Measurements from ENCODE around the gene SP100.
"Not testable (repeated sequence)": the region's sequence is repeated elsewhere in the genome, so short reads cannot be mapped to it uniquely, and the experiment has no call there.

Gene SP100

GRCh38 chr2:230394301-230394700 is 21.7 kb upstream of the SP100 start:
- Histone ChIP-seq H3K27ac (ENCODE audit: low read depth, low read length) (no peak overlapping the region), H3K4me1 (ENCODE audit: control insufficient read depth in 1 of 2, insufficient read depth in 2 of 2, low read length in 2 of 2) (no peaks in the 10 kb centered on the region), H3K4ac (ENCODE audit: low read depth, low read length) (no peak overlapping the region), H3K27me3 (ENCODE audit: insufficient read depth, low read length) (no peaks in the 10 kb centered on the region), H3K9me3 (ENCODE audit: insufficient read depth, low read depth, low read length) (no peaks in the 10 kb centered on the region), H2BK120ac (ENCODE audit: insufficient read depth, low read length, poor library complexity) (no peak overlapping the region), H3K4me2 (ENCODE audit: low read length) (no peak overlapping the region), H3K18ac (ENCODE audit: low read length) (no peak overlapping the region), H3K23ac (ENCODE audit: low read length) (no peak overlapping the region), H2AFZ (ENCODE audit: insufficient read depth, low read length, poor library complexity) (no peak overlapping the region), H2BK12ac (ENCODE audit: low read length) (no peak overlapping the region), H4K12ac (ENCODE audit: low read depth, low read length) (no peak overlapping the region), H3K79me2 (ENCODE audit: control insufficient read depth, insufficient read depth, low read length, poor library complexity) (no peaks in the 10 kb centered on the region), H4K91ac (ENCODE audit: low read depth, low read length) (no peak overlapping the region), H2BK5ac (ENCODE audit: low read depth, low read length, poor library complexity) (no peak overlapping the region), H3K36me3 (ENCODE audit: control insufficient read depth in 1 of 2, insufficient read depth in 2 of 2, low read length in 2 of 2) (no peaks in the 10 kb centered on the region), H3K4me3 (ENCODE audit: low read depth, low read length) (no peak overlapping the region), H3K9ac (ENCODE audit: low read length) (no peak overlapping the region), H4K8ac (ENCODE audit: low read depth, low read length) (no peak overlapping the region), H2AK5ac (ENCODE audit: low read length) (no peak overlapping the region), H3K79me1 (ENCODE audit: low read length) (no peaks in the 10 kb centered on the region), H3K14ac (ENCODE audit: low read length) (no peak overlapping the region)
- no CpG with 5 or more reads among the region's 2 CpGs for WGBS (ENCODE audit: extremely low coverage, insufficient coverage, insufficient read length)
- DNase-seq, result peak; percentile 51 to 77

GRCh38 chr2:230398698-230399097 is 17.3 kb upstream of the SP100 start:
- not testable (repeated sequence) for H3K14ac ChIP-seq (ENCODE audit: low read length)

GRCh38 chr2:230400041-230400440 is 16.0 kb upstream of the SP100 start:
- no CpG with 5 or more reads among the region's 7 CpGs for WGBS (ENCODE audit: extremely low coverage, insufficient coverage, insufficient read length)
- H3K9me3 ChIP-seq (ENCODE audit: insufficient read depth, low read depth, low read length), result no peaks in the 10 kb centered on the region
- H3K27ac ChIP-seq (ENCODE audit: low read depth, low read length), result no peak overlapping the region
- no peak overlapping the region for H3K18ac ChIP-seq (ENCODE audit: low read length)
- DNase-seq, result no peak
- H2AK5ac ChIP-seq (ENCODE audit: low read length), result no peak overlapping the region
- H2BK12ac ChIP-seq (ENCODE audit: low read length), result no peak overlapping the region
- no peak overlapping the region for H2AFZ ChIP-seq (ENCODE audit: insufficient read depth, low read length, poor library complexity)
- H3K4ac ChIP-seq (ENCODE audit: low read depth, low read length), result no peak overlapping the region
- no peak overlapping the region for H3K14ac ChIP-seq (ENCODE audit: low read length)
- H3K4me2 ChIP-seq (ENCODE audit: low read length), result no peak overlapping the region
- H4K91ac ChIP-seq (ENCODE audit: low read depth, low read length), result no peak overlapping the region
- no peak overlapping the region for H4K12ac ChIP-seq (ENCODE audit: low read depth, low read length)
- H3K36me3 ChIP-seq (ENCODE audit: control insufficient read depth in 1 of 2, insufficient read depth in 2 of 2, low read length in 2 of 2), result no peaks in the 10 kb centered on the region
- H3K4me1 ChIP-seq (ENCODE audit: control insufficient read depth in 1 of 2, insufficient read depth in 2 of 2, low read length in 2 of 2), result no peaks in the 10 kb centered on the region
- H3K79me2 ChIP-seq (ENCODE audit: control insufficient read depth, insufficient read depth, low read length, poor library complexity), result no peaks in the 10 kb centered on the region
- no peaks in the 10 kb centered on the region for H3K27me3 ChIP-seq (ENCODE audit: insufficient read depth, low read length)
- H2BK120ac ChIP-seq (ENCODE audit: insufficient read depth, low read length, poor library complexity), result no peak overlapping the region
- H3K23ac ChIP-seq (ENCODE audit: low read length), result no peak overlapping the region
- no peaks in the 10 kb centered on the region for H3K79me1 ChIP-seq (ENCODE audit: low read length)
- no peak overlapping the region for H2BK5ac ChIP-seq (ENCODE audit: low read depth, low read length, poor library complexity)
- no peak overlapping the region for H3K4me3 ChIP-seq (ENCODE audit: low read depth, low read length)
- H3K9ac ChIP-seq (ENCODE audit: low read length), result no peak overlapping the region
- H4K8ac ChIP-seq (ENCODE audit: low read depth, low read length), result no peak overlapping the region

More at GRCh38 chr2:230398698-230399097, 17.3 kb upstream of the SP100 start:
- H3K79me2 ChIP-seq (ENCODE audit: control insufficient read depth, insufficient read depth, low read length, poor library complexity); H3K4me2 ChIP-seq (ENCODE audit: low read length); H3K79me1 ChIP-seq (ENCODE audit: low read length); H2BK12ac ChIP-seq (ENCODE audit: low read length); H3K36me3 ChIP-seq (ENCODE audit: control insufficient read depth in 1 of 2, insufficient read depth in 2 of 2, low read length in 2 of 2); H4K12ac ChIP-seq (ENCODE audit: low read depth, low read length); H3K4ac ChIP-seq (ENCODE audit: low read depth, low read length); H3K27ac ChIP-seq (ENCODE audit: low read depth, low read length); H3K9me3 ChIP-seq (ENCODE audit: insufficient read depth, low read depth, low read length); H3K4me3 ChIP-seq (ENCODE audit: low read depth, low read length); H3K4me1 ChIP-seq (ENCODE audit: control insufficient read depth in 1 of 2, insufficient read depth in 2 of 2, low read length in 2 of 2); H2BK120ac ChIP-seq (ENCODE audit: insufficient read depth, low read length, poor library complexity); H2AK5ac ChIP-seq (ENCODE audit: low read length); H4K8ac ChIP-seq (ENCODE audit: low read depth, low read length); H2AFZ ChIP-seq (ENCODE audit: insufficient read depth, low read length, poor library complexity); H3K9ac ChIP-seq (ENCODE audit: low read length); H4K91ac ChIP-seq (ENCODE audit: low read depth, low read length); DNase-seq; H2BK5ac ChIP-seq (ENCODE audit: low read depth, low read length, poor library complexity); H3K18ac ChIP-seq (ENCODE audit: low read length); H3K23ac ChIP-seq (ENCODE audit: low read length); H3K27me3 ChIP-seq (ENCODE audit: insufficient read depth, low read length): not testable (repeated sequence)
- no CpG with 5 or more reads among the region's 6 CpGs for WGBS (ENCODE audit: extremely low coverage, insufficient coverage, insufficient read length)

GRCh38 chr2:230400454-230400853 is 15.5 kb upstream of the SP100 start:
- H3K14ac ChIP-seq (ENCODE audit: low read length), result no peak overlapping the region
- H3K79me1 ChIP-seq (ENCODE audit: low read length), result no peaks in the 10 kb centered on the region
- no peak overlapping the region for H3K18ac ChIP-seq (ENCODE audit: low read length)
- H4K12ac ChIP-seq (ENCODE audit: low read depth, low read length), result no peak overlapping the region
- H3K4me1 ChIP-seq (ENCODE audit: control insufficient read depth in 1 of 2, insufficient read depth in 2 of 2, low read length in 2 of 2), result no peaks in the 10 kb centered on the region
- no peak overlapping the region for H3K27ac ChIP-seq (ENCODE audit: low read depth, low read length)
- H2AFZ ChIP-seq (ENCODE audit: insufficient read depth, low read length, poor library complexity), result no peak overlapping the region
- no CpG with 5 or more reads among the region's 5 CpGs for WGBS (ENCODE audit: extremely low coverage, insufficient coverage, insufficient read length)
- H3K4me2 ChIP-seq (ENCODE audit: low read length), result no peak overlapping the region
- H3K9ac ChIP-seq (ENCODE audit: low read length), result no peak overlapping the region
- no peak overlapping the region for H4K91ac ChIP-seq (ENCODE audit: low read depth, low read length)
- H3K9me3 ChIP-seq (ENCODE audit: insufficient read depth, low read depth, low read length), result no peaks in the 10 kb centered on the region
- no peak overlapping the region for H2BK5ac ChIP-seq (ENCODE audit: low read depth, low read length, poor library complexity)
- no peaks in the 10 kb centered on the region for H3K36me3 ChIP-seq (ENCODE audit: control insufficient read depth in 1 of 2, insufficient read depth in 2 of 2, low read length in 2 of 2)
- H3K79me2 ChIP-seq (ENCODE audit: control insufficient read depth, insufficient read depth, low read length, poor library complexity), result no peaks in the 10 kb centered on the region
- no peak overlapping the region for H2BK120ac ChIP-seq (ENCODE audit: insufficient read depth, low read length, poor library complexity)
- H3K4ac ChIP-seq (ENCODE audit: low read depth, low read length), result no peak overlapping the region
- H3K23ac ChIP-seq (ENCODE audit: low read length), result no peak overlapping the region
- H2BK12ac ChIP-seq (ENCODE audit: low read length), result no peak overlapping the region
- DNase-seq, result no peak
- H3K4me3 ChIP-seq (ENCODE audit: low read depth, low read length), result no peak overlapping the region
- no peak overlapping the region for H2AK5ac ChIP-seq (ENCODE audit: low read length)
- no peak overlapping the region for H4K8ac ChIP-seq (ENCODE audit: low read depth, low read length)
- no peaks in the 10 kb centered on the region for H3K27me3 ChIP-seq (ENCODE audit: insufficient read depth, low read length)
